GM23338 (cell line): ENCODE results near the gene PLXNA2. TPM values are rescaled to one million over a fixed set of nuclear protein-coding genes. Genes with fewer than 3 reads are reported as not detected.

Experiments
- ATAC-seq: fragments of 200-7000 bp; cut with Tn5 transposase; 3 replicates; pipeline ENCODE4 v1.9.1; 2020
- DNase-seq: peaks from one replicate; pipeline ENCODE4 v3.0.0-alpha.2; 2015; ENCODE audit warnings: low spot score
- H2AFZ ChIP-seq: fragments of 200-600 bp; sonication (generic); 2 replicates; pipeline ENCODE4 v1.8.0; 2016; ENCODE audit warnings: antibody characterized with exemption, mild to moderate bottlenecking, moderate library complexity
- H3F3A ChIP-seq: fragments of 200-600 bp; sonication (generic); replicated peaks from 2 replicates; pipeline ENCODE4 v1.8.0; 2017; ENCODE audit warnings: antibody characterized with exemption, mixed run types, low read depth
- H3K27ac ChIP-seq: fragments of 200-600 bp; sonication (generic); 2 replicates; pipeline ENCODE4 v1.6.1; 2016; ENCODE audit warnings: low read depth
- H3K27me3 ChIP-seq: fragments of 200-600 bp; sonication (generic); 2 replicates; pipeline ENCODE4 v1.8.0; 2016; ENCODE audit warnings: mild to moderate bottlenecking, mixed run types, moderate library complexity; ENCODE audit not compliant: insufficient read depth
- H3K36me3 ChIP-seq: fragments of 200-600 bp; sonication (generic); 2 replicates; pipeline ENCODE4 v1.8.0; 2016; ENCODE audit warnings: mild to moderate bottlenecking; ENCODE audit not compliant: insufficient read depth
- H3K4me1 ChIP-seq: fragments of 200-600 bp; sonication (generic); 2 replicates; pipeline ENCODE4 v1.8.0; 2016; ENCODE audit warnings: mild to moderate bottlenecking, moderate library complexity; ENCODE audit not compliant: insufficient read depth
- H3K4me2 ChIP-seq: fragments of 200-600 bp; sonication (generic); 2 replicates; pipeline ENCODE4 v1.7.1; 2017; ENCODE audit warnings: mixed run types
- H3K4me3 ChIP-seq: fragments of 200-600 bp; sonication (generic); 2 replicates; pipeline ENCODE4 v1.6.1; 2016; ENCODE audit warnings: mixed run types
- H3K79me2 ChIP-seq: fragments of 200-600 bp; sonication (generic); replicated peaks from 2 replicates; pipeline ENCODE4 v1.8.0; 2017; ENCODE audit warnings: mild to moderate bottlenecking; ENCODE audit not compliant: insufficient read depth
- H3K9me2 ChIP-seq: fragments of 200-600 bp; sonication (generic); 2 replicates; pipeline ENCODE4 v1.8.0; 2017; ENCODE audit not compliant: insufficient read depth
- H4K20me1 ChIP-seq: fragments of 200-600 bp; sonication (generic); replicated peaks from 2 replicates; pipeline ENCODE4 v1.8.0; 2017; ENCODE audit warnings: mild to moderate bottlenecking; ENCODE audit not compliant: insufficient read depth
- H3K27ac Mint-ChIP-seq: 2 replicates; pipeline ENCODE4 v1.8.0; 2020; ENCODE audit warnings: inconsistent platforms, mild to moderate bottlenecking, moderate library complexity, mixed read lengths
- H3K27me3 Mint-ChIP-seq: 3 replicates; pipeline ENCODE4 v1.8.0; 2022; ENCODE audit warnings: low read depth, mild to moderate bottlenecking, moderate library complexity, mixed read lengths, inconsistent platforms; ENCODE audit not compliant: insufficient read depth, poor library complexity
- H3K36me3 Mint-ChIP-seq: 3 replicates; pipeline ENCODE4 v1.8.0; 2021; ENCODE audit warnings: low read depth, mild to moderate bottlenecking, inconsistent platforms, moderate library complexity, mixed read lengths
- H3K4me1 Mint-ChIP-seq: 3 replicates; pipeline ENCODE4 v1.8.0; 2020; ENCODE audit warnings: mild to moderate bottlenecking, inconsistent platforms, mixed read lengths
- H3K4me3 Mint-ChIP-seq: 3 replicates; pipeline ENCODE4 v1.8.0; 2021; ENCODE audit warnings: moderate library complexity, mild to moderate bottlenecking, inconsistent platforms, mixed read lengths
- H3K9me3 Mint-ChIP-seq: 3 replicates; pipeline ENCODE4 v1.8.0; 2020; ENCODE audit warnings: moderate library complexity, mild to moderate bottlenecking, inconsistent platforms, mixed read lengths
- CREB1 ChIP-seq: fragments of 250-450 bp; sonication (Bioruptor Pico); IDR thresholded peaks from 2 replicates; pipeline ENCODE4 v1.5.0; 2020; ENCODE audit warnings: low read depth, mild to moderate bottlenecking, moderate library complexity
- CTCF ChIP-seq, 2 experiments: fragments of 200-600 bp in 1 of 2; sonication (generic) in 1 of 2; conservative IDR thresholded peaks; 2 replicates each; pipeline versions ENCODE4 v1.5.1 to v1.6.1; 2016 to 2017; ENCODE audit warnings: antibody characterized with exemption in 2 of 2, low read depth in 2 of 2, mild to moderate bottlenecking in 2 of 2, moderate library complexity in 1 of 2
- ETS1 ChIP-seq: IDR thresholded peaks from 2 replicates; pipeline ENCODE4 v1.6.1; 2016; ENCODE audit warnings: antibody characterized with exemption
- EZH2 ChIP-seq: fragments of 200-600 bp; sonication (generic); IDR thresholded peaks from one replicate; pipeline ENCODE4 v1.8.0; 2017; ENCODE audit warnings: antibody characterized with exemption, mild to moderate bottlenecking, low read depth; ENCODE audit not compliant: unreplicated experiment
- EZH2phosphoT487 ChIP-seq: fragments of 200-600 bp; sonication (generic); IDR thresholded peaks from one replicate; pipeline ENCODE4 v1.8.1; 2018; ENCODE audit warnings: antibody characterized with exemption; ENCODE audit not compliant: unreplicated experiment
- JUNB ChIP-seq: IDR thresholded peaks from one replicate; pipeline ENCODE4 v1.6.1; 2016; ENCODE audit warnings: antibody characterized with exemption; ENCODE audit not compliant: unreplicated experiment
- NANOG ChIP-seq: IDR thresholded peaks from 2 replicates; pipeline ENCODE4 v1.6.1; 2016; ENCODE audit warnings: antibody characterized with exemption, borderline replicate concordance
- POLR2AphosphoS5 ChIP-seq: IDR thresholded peaks from 2 replicates; pipeline ENCODE4 v1.6.1; 2016; ENCODE audit warnings: antibody characterized with exemption, low read depth
- REST ChIP-seq: IDR thresholded peaks from one replicate; pipeline ENCODE4 v1.6.1; 2018; ENCODE audit warnings: antibody characterized with exemption; ENCODE audit not compliant: unreplicated experiment
- STAT1 ChIP-seq: IDR thresholded peaks from one replicate; pipeline ENCODE4 v1.6.1; 2016; ENCODE audit warnings: antibody characterized with exemption; ENCODE audit not compliant: unreplicated experiment
- ZNF114 ChIP-seq: fragments of 250-450 bp; sonication (Bioruptor Pico); IDR thresholded peaks from 2 replicates; pipeline ENCODE4 v1.5.0; 2020; ENCODE audit warnings: mild to moderate bottlenecking, moderate library complexity
- ZNF331 ChIP-seq: fragments of 250-450 bp; sonication (Bioruptor Pico); IDR thresholded peaks from 2 replicates; pipeline ENCODE4 v1.5.0; 2020; ENCODE audit warnings: low read depth, mild to moderate bottlenecking, moderate library complexity
- ZNF462 ChIP-seq: fragments of 250-450 bp; sonication (Bioruptor Pico); IDR thresholded peaks from 2 replicates; pipeline ENCODE4 v1.5.0; 2020; ENCODE audit warnings: mild to moderate bottlenecking, moderate library complexity
- polyA plus RNA-seq: library from polyadenylated mRNA; unstranded; fragments of >200 nt; fragmentation: Nextera tagmentation; extraction: Ambion mirVana; gene quantifications from 2 replicates; pipeline ENCODE4 v1.2.1, GENCODE V29; 2016
- total RNA-seq: library from RNA; depleted of rRNA; stranded (reverse); fragments of >200 nt; shearing (Covaris generic); gene quantifications from 2 replicates; pipeline ENCODE4 v1.2.3, GENCODE V29; 2014

PLXNA2 gene
- total and polyA plus RNA-seq, 2 experiments from 2014 or later = 0.40 to 1.8 TPM

- Histone ChIP-seq H3K36me3 (no peaks in the 10 kb centered on the region), H3K79me2 (no peaks in the 10 kb centered on the region), H3K4me1 (no peaks in the 10 kb centered on the region), H3K27ac (no peak overlapping the region), H3F3A (no peaks in the 10 kb centered on the region), H3K27me3 (no peaks in the 10 kb centered on the region), H3K4me3 (no peak overlapping the region), H4K20me1 (no peaks in the 10 kb centered on the region), H3K4me2 (no peak overlapping the region), H2AFZ (no peak overlapping the region), H3K9me2 (no peaks in the 10 kb centered on the region)
- H3K27me3 Mint-ChIP-seq = peaks cover 18% of the 10 kb centered on the region
- peaks cover 6% of the 10 kb centered on the region for H3K4me1 Mint-ChIP-seq
- H3K27ac Mint-ChIP-seq = no peak overlapping the region
- no peak for DNase-seq
- no peak overlapping the region for H3K4me3 Mint-ChIP-seq
- no peaks in the 10 kb centered on the region; the same call in 2 of the 3 replicates for H3K9me3 Mint-ChIP-seq
- ATAC-seq = no peak
- no peaks in the 10 kb centered on the region for H3K36me3 Mint-ChIP-seq
- TF ChIP-seq EZH2phosphoT487 (no peak), REST (no peak), ETS1 (no peak), CTCF (conservative IDR thresholded peaks at IDR 0.05; ENCODE audit: low read depth in 2 of 2) (no peak), CREB1 (no peak), ZNF331 (no peak), JUNB (no peak), ZNF114 (CRISPR knock-in tag) (no peak), EZH2 (no peak), STAT1 (no peak), POLR2AphosphoS5 (no peak), NANOG (no peak), ZNF462 (CRISPR knock-in tag) (no peak)
Measured at GRCh38 chr1:208030288-208031091, 213.7 kb downstream of the PLXNA2 start.
